Stimulated activated CD8-positive, alpha-beta memory T cell treated with anti-CD3 and anti-CD28 coated beads, Interleukin-12 subunit alpha, Interleukin-12 subunit beta, amount 100 ng/mL, for 1 hour (primary cell): ENCODE measurements around the gene LIMS4.
"Not testable (repeated sequence)": the region's sequence is repeated elsewhere in the genome, so short reads cannot be mapped to it uniquely, and the experiment has no call there.

Source experiments
- DNase-seq: peaks from one replicate; pipeline ENCODE4 v3.0.0-alpha.2; 2020; ENCODE audit warnings: low read depth

The LIMS4 gene, protein sequence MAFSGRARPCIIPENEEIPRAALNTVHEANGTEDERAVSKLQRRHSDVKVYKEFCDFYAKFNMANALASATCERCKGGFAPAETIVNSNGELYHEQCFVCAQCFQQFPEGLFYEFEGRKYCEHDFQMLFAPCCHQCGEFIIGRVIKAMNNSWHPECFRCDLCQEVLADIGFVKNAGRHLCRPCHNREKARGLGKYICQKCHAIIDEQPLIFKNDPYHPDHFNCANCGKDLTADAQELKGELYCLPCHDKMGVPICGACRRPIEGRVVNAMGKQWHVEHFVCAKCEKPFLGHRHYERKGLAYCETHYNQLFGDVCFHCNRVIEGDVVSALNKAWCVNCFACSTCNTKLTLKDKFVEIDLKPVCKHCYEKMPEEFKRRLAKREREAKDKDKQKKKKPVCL

DNA sequence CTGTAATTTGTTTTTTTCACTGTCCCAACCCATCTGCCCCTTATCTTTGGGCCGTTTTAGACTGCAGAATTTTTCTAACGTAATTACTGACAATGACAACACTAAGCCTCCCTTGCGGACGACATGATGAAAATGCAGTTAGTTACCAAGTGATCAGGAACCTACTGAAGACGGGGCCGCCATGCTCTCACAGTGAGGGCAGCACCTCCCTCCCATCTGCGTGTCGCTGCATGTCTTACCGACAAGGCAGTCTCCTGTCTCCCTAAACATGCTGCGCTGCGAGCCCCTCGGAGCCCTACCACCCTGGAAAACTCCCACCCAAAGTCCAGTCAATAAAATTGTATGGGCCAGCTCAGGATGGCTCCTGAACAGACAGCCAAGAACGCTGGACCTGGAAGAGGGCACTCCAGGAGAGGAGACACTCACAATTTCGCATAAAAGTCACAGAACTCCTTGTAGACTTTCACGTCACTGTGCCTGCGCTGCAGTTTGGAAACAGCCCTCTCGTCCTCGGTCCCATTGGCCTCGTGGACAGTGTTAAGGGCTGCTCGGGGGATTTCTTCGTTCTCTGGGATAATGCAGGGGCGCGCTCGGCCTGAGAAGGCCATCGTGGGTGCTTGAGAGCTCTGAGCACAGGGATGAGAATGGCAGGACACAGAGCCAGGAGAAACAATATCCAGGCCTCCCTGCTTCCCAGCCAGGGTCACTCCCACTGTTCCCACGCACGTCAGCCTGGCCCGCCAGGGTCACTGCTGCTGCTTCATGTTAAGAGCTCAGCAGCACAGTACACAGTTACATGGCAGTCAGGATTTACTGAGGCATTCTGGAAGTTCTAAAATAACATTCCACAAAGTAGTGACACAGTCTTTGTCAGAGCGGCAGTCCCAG is at the start of gene LIMS4:
TSS of gene LIMS4 (minus strand) at position 646 of the 888 bp plus-strand sequence. CDS start at position 608, 38 bp downstream.
- not testable (repeated sequence) for DNase-seq

GRCh38 chr2:110499755-110500377 is 27.2 kb upstream of the LIMS4 start:
- not testable (repeated sequence) for DNase-seq

- DNase-seq: not testable (repeated sequence)
Measured at GRCh38 chr2:110496027-110496426, 23.4 kb upstream of the LIMS4 start.

- not testable (repeated sequence) for DNase-seq
Measured at GRCh38 chr2:110494488-110494887, 21.9 kb upstream of the LIMS4 start.

- not testable (repeated sequence) for DNase-seq
Measured at GRCh38 chr2:110488991-110489390, 16.4 kb upstream of the LIMS4 start.

- DNase-seq: not testable (repeated sequence)
Measured at GRCh38 chr2:110482697-110483096, 10.1 kb upstream of the LIMS4 start.

DNA sequence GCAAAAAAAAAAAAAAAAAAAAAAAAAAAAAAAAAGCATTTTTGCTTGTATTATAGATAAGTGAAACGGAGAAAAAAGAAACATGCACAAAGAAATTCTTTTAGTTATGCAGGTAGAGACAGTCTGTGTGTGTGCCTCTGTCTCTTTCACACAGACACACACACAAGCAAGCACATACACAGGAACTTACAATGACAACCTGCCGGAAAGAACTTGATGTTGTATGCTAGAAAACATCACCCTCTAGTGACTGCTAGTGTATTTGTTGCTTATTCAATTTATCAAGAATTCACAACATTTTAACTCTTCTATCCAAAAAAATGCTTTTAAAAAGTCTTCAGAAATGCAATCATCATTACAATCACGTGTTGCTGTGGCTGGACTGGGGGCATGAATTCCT is 8.6 kb upstream of the LIMS4 start:
- DNase-seq: not testable (repeated sequence)

- DNase-seq: not testable (repeated sequence)
Measured at GRCh38 chr2:110480084-110480483, 7.5 kb upstream of the LIMS4 start.

- not testable (repeated sequence) for DNase-seq
Measured at GRCh38 chr2:110477370-110477769, 4.8 kb upstream of the LIMS4 start.

GRCh38 chr2:110476952-110477351 is 4.3 kb upstream of the LIMS4 start:
- not testable (repeated sequence) for DNase-seq

DNA sequence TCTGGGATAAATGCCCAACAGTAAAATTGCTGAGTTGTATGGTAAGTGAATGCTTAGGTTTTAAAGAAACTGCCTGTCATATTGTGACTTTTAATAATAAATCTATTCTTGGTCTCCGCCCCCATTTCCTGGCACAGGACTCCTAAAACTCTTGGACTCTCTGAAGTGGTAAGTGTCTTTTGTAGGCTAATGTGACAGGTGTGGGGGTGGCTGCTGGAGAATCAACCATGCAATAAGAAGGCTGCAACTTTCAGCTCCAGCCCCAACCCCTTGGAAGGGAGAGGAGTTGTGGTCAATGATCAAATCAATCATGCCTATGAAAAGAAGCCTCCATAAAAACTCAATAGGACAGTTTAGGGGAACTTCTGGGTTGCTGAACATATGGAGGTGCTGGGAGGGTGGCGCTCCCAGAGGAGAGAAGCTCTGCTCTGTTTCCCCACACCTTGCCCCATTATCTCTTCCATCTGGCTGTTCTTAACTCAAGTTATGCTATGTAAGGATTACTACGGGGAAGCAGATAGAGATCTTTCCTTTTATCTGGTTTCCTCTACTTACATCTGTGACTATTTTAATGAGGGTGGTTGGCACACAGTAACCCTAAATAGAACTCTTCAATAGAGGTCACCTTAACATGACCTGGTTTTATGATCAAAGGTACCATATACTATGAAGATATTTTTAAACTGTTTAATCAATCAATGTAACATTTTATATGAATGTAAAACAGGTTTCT is 3.2 kb upstream of the LIMS4 start:
- not testable (repeated sequence) for DNase-seq

DNA sequence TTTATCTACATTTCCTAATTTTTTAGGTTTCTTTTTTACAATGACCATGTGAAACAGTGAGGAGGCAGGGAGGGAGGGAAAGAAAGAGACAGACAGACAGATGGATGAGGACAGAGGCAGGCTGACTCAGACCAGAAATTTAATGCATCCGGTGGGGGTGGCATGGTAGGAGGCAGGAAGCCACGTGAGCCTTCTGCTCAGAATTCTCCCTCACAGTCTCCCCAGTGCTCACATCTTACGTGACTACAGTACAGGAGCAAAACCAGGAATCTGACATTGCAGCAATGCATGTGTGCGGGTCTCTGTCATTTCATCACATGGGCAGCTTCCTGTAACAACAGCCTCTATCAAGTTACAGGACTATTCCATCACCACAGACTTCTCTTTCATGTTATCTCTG is 2.3 kb upstream of the LIMS4 start:
- not testable (repeated sequence) for DNase-seq

DNA sequence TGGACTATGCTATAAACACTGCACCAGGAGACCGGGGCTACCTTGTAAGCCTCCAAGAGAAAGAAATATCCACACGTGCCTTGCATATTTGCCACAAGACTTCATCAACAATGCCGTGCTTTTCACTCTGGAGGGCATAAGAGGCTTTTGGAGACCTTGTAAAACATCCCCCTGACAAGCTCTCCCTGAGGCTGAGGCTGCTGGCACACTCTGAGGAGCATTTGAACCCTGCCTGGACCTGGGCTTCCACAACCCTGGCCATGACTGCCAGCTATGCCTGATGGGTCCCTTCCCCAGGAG is 393 bp upstream of the LIMS4 start:
- not testable (repeated sequence) for DNase-seq

- DNase-seq: not testable (repeated sequence)
Measured at GRCh38 chr2:110468921-110469320, 3.7 kb downstream of the LIMS4 start.

DNA sequence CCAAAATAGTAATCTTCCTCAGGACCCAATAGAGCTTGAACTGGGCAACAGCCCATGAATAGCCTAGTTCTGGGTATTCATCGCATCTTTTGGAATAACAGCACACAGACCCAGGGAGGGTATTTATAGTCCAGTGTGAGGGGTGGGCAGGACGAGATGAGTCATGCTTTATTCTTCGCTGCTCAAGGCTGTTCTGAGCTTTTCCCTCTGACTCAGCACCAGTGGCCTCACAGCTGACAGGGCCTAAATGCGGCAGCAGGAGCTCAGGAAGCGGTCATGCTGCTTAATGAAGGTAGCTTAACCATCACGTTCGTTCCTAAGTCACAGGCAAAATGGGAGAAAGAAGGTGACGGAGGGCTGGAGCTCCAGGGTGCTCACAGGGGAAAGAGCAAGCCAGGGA is 7.3 kb downstream of the LIMS4 start:
- not testable (repeated sequence) for DNase-seq

DNA sequence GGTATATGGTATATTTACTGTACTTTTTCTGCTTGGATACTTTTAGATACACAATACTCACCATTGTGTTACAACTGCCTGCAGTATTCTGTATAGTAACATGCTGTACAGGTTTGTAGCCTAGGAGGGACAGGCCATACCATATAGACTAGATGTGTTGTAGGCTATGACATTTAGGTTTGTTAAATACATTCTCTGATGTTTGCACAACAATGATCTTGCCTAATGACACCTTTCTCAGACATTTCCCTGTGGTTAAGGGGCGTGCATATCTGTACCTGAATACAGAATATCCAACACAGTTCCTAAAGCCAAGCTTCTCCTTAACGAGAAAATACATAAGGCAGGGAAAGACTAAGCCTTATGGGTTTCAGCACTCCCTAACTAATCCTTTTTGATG is 10.2 kb downstream of the LIMS4 start:
- DNase-seq: not testable (repeated sequence)

- DNase-seq: not testable (repeated sequence)
Measured at GRCh38 chr2:110460318-110460717, 12.3 kb downstream of the LIMS4 start.

DNA sequence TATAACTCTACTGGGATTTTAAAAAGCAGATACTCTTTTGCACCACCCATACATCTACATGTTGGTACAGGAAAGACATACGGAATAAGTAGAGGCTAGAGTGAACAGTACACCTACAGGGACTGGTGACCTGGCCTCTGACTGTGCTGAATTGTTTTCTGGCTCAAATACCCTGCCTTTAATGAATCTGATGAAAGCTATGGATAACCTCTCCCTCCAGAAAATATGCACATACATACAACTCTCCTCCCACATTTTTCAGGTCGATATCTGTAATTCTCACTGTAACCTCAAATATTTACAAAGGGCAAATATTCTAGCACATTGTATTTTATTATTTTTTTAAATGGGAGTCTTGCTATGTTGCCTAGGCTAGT is 15.4 kb downstream of the LIMS4 start:
- not testable (repeated sequence) for DNase-seq

DNA sequence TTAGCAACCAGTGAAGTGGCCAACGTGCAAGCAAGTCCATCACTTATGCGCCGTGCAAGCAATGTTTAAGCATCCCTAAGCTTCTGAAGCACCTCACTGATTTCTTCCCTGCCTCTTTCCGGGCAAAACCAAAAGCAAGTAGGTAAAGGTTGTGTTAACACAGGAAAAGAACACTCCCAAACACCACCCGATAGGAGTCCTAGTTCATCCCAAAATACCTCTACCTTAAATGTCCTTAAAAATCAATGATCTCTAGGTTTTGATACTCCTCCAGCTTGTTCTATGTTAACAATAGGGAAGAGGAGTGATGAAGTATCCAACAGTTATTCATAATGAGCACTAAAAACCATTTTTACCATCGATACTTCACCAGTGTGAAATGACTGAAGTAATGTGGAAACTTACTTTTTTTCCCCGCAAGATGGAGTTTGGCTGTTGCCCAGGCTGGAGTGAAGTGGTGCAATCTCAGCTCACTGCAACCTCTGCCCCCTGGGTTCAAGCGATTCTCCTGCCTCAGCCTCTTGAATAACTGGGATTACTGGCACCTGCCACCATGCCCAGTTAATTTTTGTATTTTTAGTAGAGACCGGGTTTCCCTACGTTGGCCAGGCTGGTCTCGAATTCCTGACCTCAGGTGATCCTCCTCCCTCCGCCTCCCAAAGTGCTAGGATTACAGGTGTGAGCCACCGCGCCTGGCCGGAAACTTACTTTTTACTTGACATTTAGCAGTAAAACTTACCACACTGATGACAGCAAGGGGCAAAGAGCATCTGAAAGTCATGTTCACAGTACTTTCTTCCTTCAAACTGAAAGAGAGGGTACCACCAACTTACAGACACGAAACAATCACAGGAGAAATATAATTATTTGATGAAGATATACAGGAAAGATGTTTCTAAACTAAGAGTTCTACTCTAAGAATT is 16.1 kb downstream of the LIMS4 start:
- DNase-seq: not testable (repeated sequence)

DNA sequence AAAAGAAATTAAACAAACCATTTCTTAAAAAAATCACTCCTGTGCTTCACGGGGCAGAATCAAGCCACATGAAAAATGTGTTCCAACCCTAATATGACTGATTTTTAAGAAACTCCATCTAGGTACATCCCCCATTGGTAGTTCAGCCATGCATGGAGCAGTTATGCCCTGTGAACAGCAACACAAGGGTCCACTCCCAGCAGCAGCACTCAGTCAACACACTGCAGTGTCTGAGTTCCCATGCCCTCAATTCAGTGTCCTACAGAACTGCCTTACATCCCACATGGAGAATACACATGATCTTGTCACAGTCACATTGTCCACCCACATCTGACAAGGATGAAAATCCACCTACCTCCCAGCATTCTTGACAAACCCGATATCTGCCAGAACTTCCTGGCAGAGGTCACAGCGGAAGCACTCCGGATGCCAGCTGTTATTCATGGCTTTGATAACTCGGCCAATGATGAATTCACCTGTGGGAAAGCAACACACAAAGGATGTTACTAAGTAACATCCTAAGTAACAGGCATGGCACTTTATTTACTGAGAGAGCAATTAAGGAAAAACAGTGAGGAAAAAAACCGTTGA is 17.4 kb downstream of the LIMS4 start:
- not testable (repeated sequence) for DNase-seq
